SK-N-SH treated with all-trans-retinoic acid at 6 μM for 48 hours (cell line): ENCODE results near the gene S100A5.

ENCODE experiments used
- ATAC-seq: fragments of 200-7000 bp; cut with Tn5 transposase; 3 replicates; pipeline ENCODE4 v1.9.1; 2020; ENCODE audit warnings: mild to moderate bottlenecking, moderate library complexity
- ARNTL ChIP-seq: fragments of 450-650 bp; formaldehyde crosslinking; IDR thresholded peaks from 2 replicates; pipeline ENCODE4 v1.5.0; 2020; ENCODE audit warnings: low read depth, mild to moderate bottlenecking, moderate library complexity, borderline replicate concordance
- BACH2 ChIP-seq: fragments of 250-450 bp; sonication (Bioruptor Pico); IDR thresholded peaks from 2 replicates; pipeline ENCODE4 v1.9.0; 2021; ENCODE audit warnings: mild to moderate bottlenecking, borderline replicate concordance
- CREB5 ChIP-seq: fragments of 250-450 bp; sonication (Bioruptor Pico); IDR thresholded peaks from 2 replicates; pipeline ENCODE4 v1.5.1; 2020; ENCODE audit warnings: low read depth, mild to moderate bottlenecking, moderate library complexity
- CSDC2 ChIP-seq: fragments of 250-450 bp; sonication (Bioruptor Pico); IDR thresholded peaks from 2 replicates; pipeline ENCODE4 v1.5.0; 2020; ENCODE audit warnings: mild to moderate bottlenecking, moderate library complexity
- ESRRG ChIP-seq: fragments of 250-450 bp; sonication (Bioruptor Pico); IDR thresholded peaks from 2 replicates; pipeline ENCODE4 v1.6.1; 2021; ENCODE audit warnings: mild to moderate bottlenecking
- GLIS3 ChIP-seq: fragments of 250-450 bp; sonication (Bioruptor Pico); IDR thresholded peaks from 2 replicates; pipeline ENCODE4 v1.5.0; 2020; ENCODE audit warnings: mild to moderate bottlenecking, moderate library complexity
- ISL1 ChIP-seq: fragments of 250-450 bp; sonication (Bioruptor Pico); IDR thresholded peaks from 2 replicates; pipeline ENCODE4 v2.1.2; 2022; ENCODE audit warnings: mild to moderate bottlenecking, moderate library complexity
- PATZ1 ChIP-seq: fragments of 250-450 bp; sonication (Bioruptor Pico); IDR thresholded peaks from 2 replicates; pipeline ENCODE4 v1.8.0; 2020; ENCODE audit warnings: mild to moderate bottlenecking, moderate library complexity, borderline replicate concordance
- PPARA ChIP-seq: fragments of 250-450 bp; sonication (Bioruptor Pico); IDR thresholded peaks from 2 replicates; pipeline ENCODE4 v1.5.0; 2020; ENCODE audit warnings: mild to moderate bottlenecking, borderline replicate concordance
- RARB ChIP-seq: fragments of 250-450 bp; sonication (Bioruptor Pico); IDR thresholded peaks from 2 replicates; pipeline ENCODE4 v1.8.0; 2021; ENCODE audit warnings: mild to moderate bottlenecking, moderate library complexity
- SNAI2 ChIP-seq: fragments of 250-450 bp; sonication (Bioruptor Pico); IDR thresholded peaks from 2 replicates; pipeline ENCODE4 v1.5.0; 2020; ENCODE audit warnings: mild to moderate bottlenecking, moderate library complexity
- TCF4 ChIP-seq: fragments of 250-450 bp; sonication (Bioruptor Pico); IDR thresholded peaks from 2 replicates; pipeline ENCODE4 v1.8.0; 2021; ENCODE audit warnings: mild to moderate bottlenecking, moderate library complexity, borderline replicate concordance
- TOX ChIP-seq: fragments of 250-450 bp; sonication (Bioruptor Pico); IDR thresholded peaks from 2 replicates; pipeline ENCODE4 v1.8.0; 2021; ENCODE audit warnings: mild to moderate bottlenecking, moderate library complexity, borderline replicate concordance
- ZC3H10 ChIP-seq: fragments of 250-450 bp; sonication (Bioruptor Pico); IDR thresholded peaks from 2 replicates; pipeline ENCODE4 v1.5.1; 2021; ENCODE audit warnings: mild to moderate bottlenecking, moderate library complexity
- ZFP3 ChIP-seq: fragments of 250-450 bp; sonication (Bioruptor Pico); IDR thresholded peaks from 2 replicates; pipeline ENCODE4 v1.5.0; 2020; ENCODE audit warnings: mild to moderate bottlenecking, moderate library complexity
- ZFP30 ChIP-seq: fragments of 450-650 bp; formaldehyde crosslinking; IDR thresholded peaks from 2 replicates; pipeline ENCODE4 v1.5.0; 2022; ENCODE audit warnings: mild to moderate bottlenecking, moderate library complexity
- ZNF565 ChIP-seq: fragments of 450-650 bp; formaldehyde crosslinking; conservative IDR thresholded peaks from 2 replicates; pipeline ENCODE4 v1.5.0; 2020; ENCODE audit warnings: low read depth, mild to moderate bottlenecking, moderate library complexity
- ZNF70 ChIP-seq: fragments of 450-650 bp; formaldehyde crosslinking; IDR thresholded peaks from 2 replicates; pipeline ENCODE4 v1.5.0; 2020; ENCODE audit warnings: mild to moderate bottlenecking, moderate library complexity
- ZNF8 ChIP-seq: fragments of 450-650 bp; formaldehyde crosslinking; IDR thresholded peaks from 2 replicates; pipeline ENCODE4 v1.5.0; 2020; ENCODE audit warnings: mild to moderate bottlenecking, moderate library complexity
- TF ChIP-seq, protein P1 (sequence below): fragments of 250-450 bp; sonication (Bioruptor Pico); IDR thresholded peaks from 2 replicates; pipeline ENCODE4 v1.5.0; 2020; ENCODE audit warnings: mild to moderate bottlenecking, moderate library complexity

Gene S100A5

GRCh38 chr1:153545067-153546055 is 4.6 kb upstream of the S100A5 start, which contains the start of gene S100A4:
Gene S100A4, minus strand, starts transcription at chr1:153545806. Its CDS starts 1,012 bp downstream, at chr1:153544794.
- peak; percentile 78 for ATAC-seq
- TF ChIP-seq ARNTL (CRISPR knock-in tag) (no peak), ZC3H10 (CRISPR knock-in tag) (no peak), ZFP30 (no peak), ESRRG (no peak), TOX (CRISPR knock-in tag) (no peak), ZNF8 (CRISPR knock-in tag) (no peak), PATZ1 (CRISPR knock-in tag) (no peak)

GRCh38 chr1:153544453-153545066 is 3.8 kb upstream of the S100A5 start:
- TF ChIP-seq TOX (CRISPR knock-in tag): no peak
- peak; percentile 0; the same call in 2 of the 3 replicates for ATAC-seq

- no peak for TF ChIP-seq ZNF70 (CRISPR knock-in tag)
- TF ChIP-seq TCF4 (CRISPR knock-in tag): no peak
- TF ChIP-seq BACH2 (CRISPR knock-in tag): no peak
- no peak for TF ChIP-seq PPARA (CRISPR knock-in tag)
- no peak for TF ChIP-seq CREB5 (CRISPR knock-in tag)
- no peak for TF ChIP-seq ZFP3 (CRISPR knock-in tag)
- no peak for TF ChIP-seq ESRRG
- no peak for TF ChIP-seq ARNTL (CRISPR knock-in tag)
- TF ChIP-seq ISL1 (CRISPR knock-in tag): no peak
- TF ChIP-seq GLIS3 (CRISPR knock-in tag): no peak
- TF ChIP-seq PATZ1 (CRISPR knock-in tag): no peak
- TF ChIP-seq ZC3H10 (CRISPR knock-in tag): no peak
- no peak for TF ChIP-seq ZNF8 (CRISPR knock-in tag)
- no peak for TF ChIP-seq RARB (CRISPR knock-in tag)
- no peak for TF ChIP-seq ZFP30
- ATAC-seq: no peak
These were observed 3.0 kb upstream of the S100A5 start for GRCh38 chr1:153543736-153544135.

GRCh38 chr1:153542956-153543711 is 2.4 kb upstream of the S100A5 start:
- ATAC-seq: no peak
- no peak for TF ChIP-seq BACH2 (CRISPR knock-in tag)
- no peak for TF ChIP-seq CREB5 (CRISPR knock-in tag)
- TF ChIP-seq ESRRG: no peak
- no peak for TF ChIP-seq ZNF70 (CRISPR knock-in tag)
- no peak for TF ChIP-seq ZNF565 (CRISPR knock-in tag)
- TF ChIP-seq PPARA (CRISPR knock-in tag): no peak
- TF ChIP-seq SNAI2 (CRISPR knock-in tag): no peak
- no peak for TF ChIP-seq ZC3H10 (CRISPR knock-in tag)
- TF ChIP-seq ZFP3 (CRISPR knock-in tag): no peak
- TF ChIP-seq ARNTL (CRISPR knock-in tag): no peak
- TF ChIP-seq TCF4 (CRISPR knock-in tag): no peak
- TF ChIP-seq, protein P1, sequence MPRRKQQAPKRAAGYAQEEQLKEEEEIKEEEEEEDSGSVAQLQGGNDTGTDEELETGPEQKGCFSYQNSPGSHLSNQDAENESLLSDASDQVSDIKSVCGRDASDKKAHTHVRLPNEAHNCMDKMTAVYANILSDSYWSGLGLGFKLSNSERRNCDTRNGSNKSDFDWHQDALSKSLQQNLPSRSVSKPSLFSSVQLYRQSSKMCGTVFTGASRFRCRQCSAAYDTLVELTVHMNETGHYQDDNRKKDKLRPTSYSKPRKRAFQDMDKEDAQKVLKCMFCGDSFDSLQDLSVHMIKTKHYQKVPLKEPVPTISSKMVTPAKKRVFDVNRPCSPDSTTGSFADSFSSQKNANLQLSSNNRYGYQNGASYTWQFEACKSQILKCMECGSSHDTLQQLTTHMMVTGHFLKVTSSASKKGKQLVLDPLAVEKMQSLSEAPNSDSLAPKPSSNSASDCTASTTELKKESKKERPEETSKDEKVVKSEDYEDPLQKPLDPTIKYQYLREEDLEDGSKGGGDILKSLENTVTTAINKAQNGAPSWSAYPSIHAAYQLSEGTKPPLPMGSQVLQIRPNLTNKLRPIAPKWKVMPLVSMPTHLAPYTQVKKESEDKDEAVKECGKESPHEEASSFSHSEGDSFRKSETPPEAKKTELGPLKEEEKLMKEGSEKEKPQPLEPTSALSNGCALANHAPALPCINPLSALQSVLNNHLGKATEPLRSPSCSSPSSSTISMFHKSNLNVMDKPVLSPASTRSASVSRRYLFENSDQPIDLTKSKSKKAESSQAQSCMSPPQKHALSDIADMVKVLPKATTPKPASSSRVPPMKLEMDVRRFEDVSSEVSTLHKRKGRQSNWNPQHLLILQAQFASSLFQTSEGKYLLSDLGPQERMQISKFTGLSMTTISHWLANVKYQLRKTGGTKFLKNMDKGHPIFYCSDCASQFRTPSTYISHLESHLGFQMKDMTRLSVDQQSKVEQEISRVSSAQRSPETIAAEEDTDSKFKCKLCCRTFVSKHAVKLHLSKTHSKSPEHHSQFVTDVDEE: no peak
- no peak for TF ChIP-seq GLIS3 (CRISPR knock-in tag)
- TF ChIP-seq ZNF8 (CRISPR knock-in tag): no peak
- TF ChIP-seq CSDC2: no peak
- no peak for TF ChIP-seq TOX (CRISPR knock-in tag)
